Liver (tissue), 3 donors: ENCODE data around the gene TBC1D5.

Source experiments
- EGR1 ChIP-seq, 2 donors: IDR thresholded peaks; 2 replicates each; pipeline ENCODE4 v1.6.1; 2016 to 2018; ENCODE audit warnings: antibody characterized with exemption in 2 of 2, low read depth in 2 of 2
- FOXA1 ChIP-seq: IDR thresholded peaks from 2 replicates; pipeline ENCODE4 v1.6.1; 2016; ENCODE audit warnings: antibody characterized with exemption
- GABPA ChIP-seq, 2 donors: IDR thresholded peaks in 1 of 2; conservative IDR thresholded peaks in 1 of 2; 2 replicates each; pipeline ENCODE4 v1.6.1; 2016; ENCODE audit warnings: antibody characterized with exemption in 2 of 2, mild to moderate bottlenecking in 1 of 2, moderate library complexity in 1 of 2
- JUND ChIP-seq, 2 donors: IDR thresholded peaks; 2 replicates each; pipeline ENCODE4 v1.6.1; 2016; ENCODE audit warnings: antibody characterized with exemption in 2 of 2
- RAD21 ChIP-seq, 2 donors: IDR thresholded peaks; 2 replicates each; pipeline ENCODE4 v1.6.1; 2016; ENCODE audit warnings: antibody characterized with exemption in 2 of 2, mild to moderate bottlenecking in 2 of 2
- RXRA ChIP-seq, 2 donors: IDR thresholded peaks; 2 replicates each; pipeline ENCODE4 v1.6.1; 2017 to 2018; ENCODE audit warnings: antibody characterized with exemption in 2 of 2, mild to moderate bottlenecking in 1 of 2
- SP1 ChIP-seq: IDR thresholded peaks from 2 replicates; pipeline ENCODE4 v1.6.1; 2018; ENCODE audit warnings: antibody characterized with exemption, mild to moderate bottlenecking
- TAF1 ChIP-seq: conservative IDR thresholded peaks from 2 replicates; pipeline ENCODE4 v1.6.1; 2016; ENCODE audit warnings: antibody characterized with exemption, mild to moderate bottlenecking
- YY1 ChIP-seq: IDR thresholded peaks from 2 replicates; pipeline ENCODE4 v1.6.1; 2016; ENCODE audit warnings: antibody characterized with exemption, mild to moderate bottlenecking
- TF ChIP-seq, protein P1 (sequence below): fragments of 150-350 bp; IDR thresholded peaks from 2 replicates; pipeline ENCODE4 v1.5.1; 2017; ENCODE audit warnings: improper control_type of control experiment, low read depth, low read length; ENCODE audit not compliant: missing input control
- TF ChIP-seq, protein P2 (sequence below): IDR thresholded peaks from 2 replicates; pipeline ENCODE4 v1.6.1; 2016; ENCODE audit warnings: antibody characterized with exemption, mild to moderate bottlenecking
- donor health status: healthy.
- donor health status: healthy.

DNA sequence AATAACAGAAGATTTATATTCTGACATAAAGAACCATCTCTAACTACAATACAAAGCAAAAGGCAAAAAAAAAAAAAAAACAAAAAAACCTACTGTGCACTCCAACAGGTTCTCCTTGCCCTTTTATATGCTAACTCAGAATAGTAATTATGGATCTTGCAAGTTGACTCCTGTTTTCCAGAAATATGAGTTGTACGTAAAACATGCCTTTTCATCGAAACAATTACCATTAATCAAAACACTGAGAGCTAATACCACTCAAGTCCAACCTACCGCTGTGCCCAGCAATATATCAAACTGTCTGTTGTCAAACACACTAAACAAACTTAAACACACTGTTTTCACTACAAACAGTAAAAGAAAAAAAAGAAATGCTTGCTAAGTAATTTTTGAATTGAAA lies 389.8 kb downstream of the TBC1D5 start:
- no peak for TF ChIP-seq JUND (IDR thresholded peaks at IDR 0.05)
- TF ChIP-seq EGR1 (IDR thresholded peaks at IDR 0.05; ENCODE audit: low read depth in 2 of 2), result no peak
- TF ChIP-seq, protein P1, sequence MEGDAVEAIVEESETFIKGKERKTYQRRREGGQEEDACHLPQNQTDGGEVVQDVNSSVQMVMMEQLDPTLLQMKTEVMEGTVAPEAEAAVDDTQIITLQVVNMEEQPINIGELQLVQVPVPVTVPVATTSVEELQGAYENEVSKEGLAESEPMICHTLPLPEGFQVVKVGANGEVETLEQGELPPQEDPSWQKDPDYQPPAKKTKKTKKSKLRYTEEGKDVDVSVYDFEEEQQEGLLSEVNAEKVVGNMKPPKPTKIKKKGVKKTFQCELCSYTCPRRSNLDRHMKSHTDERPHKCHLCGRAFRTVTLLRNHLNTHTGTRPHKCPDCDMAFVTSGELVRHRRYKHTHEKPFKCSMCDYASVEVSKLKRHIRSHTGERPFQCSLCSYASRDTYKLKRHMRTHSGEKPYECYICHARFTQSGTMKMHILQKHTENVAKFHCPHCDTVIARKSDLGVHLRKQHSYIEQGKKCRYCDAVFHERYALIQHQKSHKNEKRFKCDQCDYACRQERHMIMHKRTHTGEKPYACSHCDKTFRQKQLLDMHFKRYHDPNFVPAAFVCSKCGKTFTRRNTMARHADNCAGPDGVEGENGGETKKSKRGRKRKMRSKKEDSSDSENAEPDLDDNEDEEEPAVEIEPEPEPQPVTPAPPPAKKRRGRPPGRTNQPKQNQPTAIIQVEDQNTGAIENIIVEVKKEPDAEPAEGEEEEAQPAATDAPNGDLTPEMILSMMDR, result no peak
- TF ChIP-seq RAD21 (IDR thresholded peaks at IDR 0.05), result no peak
- TF ChIP-seq GABPA (IDR thresholded peaks at IDR 0.05 in 1 of 2, conservative IDR thresholded peaks at IDR 0.05 in 1 of 2), result no peak
- TF ChIP-seq RXRA (IDR thresholded peaks at IDR 0.05), result no peak
- no peak for TF ChIP-seq TAF1
- TF ChIP-seq, protein P2, sequence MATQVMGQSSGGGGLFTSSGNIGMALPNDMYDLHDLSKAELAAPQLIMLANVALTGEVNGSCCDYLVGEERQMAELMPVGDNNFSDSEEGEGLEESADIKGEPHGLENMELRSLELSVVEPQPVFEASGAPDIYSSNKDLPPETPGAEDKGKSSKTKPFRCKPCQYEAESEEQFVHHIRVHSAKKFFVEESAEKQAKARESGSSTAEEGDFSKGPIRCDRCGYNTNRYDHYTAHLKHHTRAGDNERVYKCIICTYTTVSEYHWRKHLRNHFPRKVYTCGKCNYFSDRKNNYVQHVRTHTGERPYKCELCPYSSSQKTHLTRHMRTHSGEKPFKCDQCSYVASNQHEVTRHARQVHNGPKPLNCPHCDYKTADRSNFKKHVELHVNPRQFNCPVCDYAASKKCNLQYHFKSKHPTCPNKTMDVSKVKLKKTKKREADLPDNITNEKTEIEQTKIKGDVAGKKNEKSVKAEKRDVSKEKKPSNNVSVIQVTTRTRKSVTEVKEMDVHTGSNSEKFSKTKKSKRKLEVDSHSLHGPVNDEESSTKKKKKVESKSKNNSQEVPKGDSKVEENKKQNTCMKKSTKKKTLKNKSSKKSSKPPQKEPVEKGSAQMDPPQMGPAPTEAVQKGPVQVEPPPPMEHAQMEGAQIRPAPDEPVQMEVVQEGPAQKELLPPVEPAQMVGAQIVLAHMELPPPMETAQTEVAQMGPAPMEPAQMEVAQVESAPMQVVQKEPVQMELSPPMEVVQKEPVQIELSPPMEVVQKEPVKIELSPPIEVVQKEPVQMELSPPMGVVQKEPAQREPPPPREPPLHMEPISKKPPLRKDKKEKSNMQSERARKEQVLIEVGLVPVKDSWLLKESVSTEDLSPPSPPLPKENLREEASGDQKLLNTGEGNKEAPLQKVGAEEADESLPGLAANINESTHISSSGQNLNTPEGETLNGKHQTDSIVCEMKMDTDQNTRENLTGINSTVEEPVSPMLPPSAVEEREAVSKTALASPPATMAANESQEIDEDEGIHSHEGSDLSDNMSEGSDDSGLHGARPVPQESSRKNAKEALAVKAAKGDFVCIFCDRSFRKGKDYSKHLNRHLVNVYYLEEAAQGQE, result no peak
- no peak for TF ChIP-seq FOXA1
- TF ChIP-seq SP1, result no peak
- no peak for TF ChIP-seq YY1
